GM13977 (cell line): ENCODE results near the gene UEVLD.

Experiments used
- DNase-seq: peaks from one replicate; pipeline ENCODE4 v3.0.0; 2012; ENCODE audit warnings: low spot score
- in situ Hi-C: fragments of 300-500 bp; cut with MboI; formaldehyde crosslinking; loops from one replicate; pipeline ENCODE4 v1.12.0; 2022; ENCODE audit warnings: low sequenced_read_pairs, low pct_unique_long_range_greater_than_20kb, mixed read lengths, inconsistent platforms; ENCODE audit not compliant: unreplicated experiment
- TF ChIP-seq, protein P1 (sequence below): IDR thresholded peaks from 2 replicates; pipeline ENCODE4 v1.5.1; 2012; ENCODE audit warnings: mild to moderate bottlenecking, control low read depth; ENCODE audit not compliant: insufficient read depth; ENCODE audit errors: extremely low read depth, missing control alignments

Gene UEVLD

DNA sequence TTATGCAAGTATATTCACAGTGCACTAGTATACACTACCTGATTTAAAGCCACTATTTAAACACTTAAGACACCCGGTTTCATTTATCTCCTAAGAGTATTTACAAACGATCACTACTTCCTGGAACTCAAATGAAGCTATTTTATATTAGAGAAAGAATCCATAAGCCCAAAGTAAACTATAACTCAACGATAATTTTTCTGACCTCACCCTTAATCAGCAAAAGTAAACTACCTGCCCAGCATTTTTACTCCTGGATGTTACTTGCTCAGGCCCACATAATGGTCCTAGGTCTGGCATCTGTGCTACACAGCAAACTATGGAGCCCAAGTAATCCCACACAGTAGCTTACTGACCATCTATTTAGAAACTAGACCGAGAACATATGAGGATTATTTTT lies 95.2 kb downstream of the UEVLD start:
- TF ChIP-seq, protein P1, sequence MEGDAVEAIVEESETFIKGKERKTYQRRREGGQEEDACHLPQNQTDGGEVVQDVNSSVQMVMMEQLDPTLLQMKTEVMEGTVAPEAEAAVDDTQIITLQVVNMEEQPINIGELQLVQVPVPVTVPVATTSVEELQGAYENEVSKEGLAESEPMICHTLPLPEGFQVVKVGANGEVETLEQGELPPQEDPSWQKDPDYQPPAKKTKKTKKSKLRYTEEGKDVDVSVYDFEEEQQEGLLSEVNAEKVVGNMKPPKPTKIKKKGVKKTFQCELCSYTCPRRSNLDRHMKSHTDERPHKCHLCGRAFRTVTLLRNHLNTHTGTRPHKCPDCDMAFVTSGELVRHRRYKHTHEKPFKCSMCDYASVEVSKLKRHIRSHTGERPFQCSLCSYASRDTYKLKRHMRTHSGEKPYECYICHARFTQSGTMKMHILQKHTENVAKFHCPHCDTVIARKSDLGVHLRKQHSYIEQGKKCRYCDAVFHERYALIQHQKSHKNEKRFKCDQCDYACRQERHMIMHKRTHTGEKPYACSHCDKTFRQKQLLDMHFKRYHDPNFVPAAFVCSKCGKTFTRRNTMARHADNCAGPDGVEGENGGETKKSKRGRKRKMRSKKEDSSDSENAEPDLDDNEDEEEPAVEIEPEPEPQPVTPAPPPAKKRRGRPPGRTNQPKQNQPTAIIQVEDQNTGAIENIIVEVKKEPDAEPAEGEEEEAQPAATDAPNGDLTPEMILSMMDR = no peak
- in situ Hi-C loops = no loop called here
- no peak for DNase-seq

DNA sequence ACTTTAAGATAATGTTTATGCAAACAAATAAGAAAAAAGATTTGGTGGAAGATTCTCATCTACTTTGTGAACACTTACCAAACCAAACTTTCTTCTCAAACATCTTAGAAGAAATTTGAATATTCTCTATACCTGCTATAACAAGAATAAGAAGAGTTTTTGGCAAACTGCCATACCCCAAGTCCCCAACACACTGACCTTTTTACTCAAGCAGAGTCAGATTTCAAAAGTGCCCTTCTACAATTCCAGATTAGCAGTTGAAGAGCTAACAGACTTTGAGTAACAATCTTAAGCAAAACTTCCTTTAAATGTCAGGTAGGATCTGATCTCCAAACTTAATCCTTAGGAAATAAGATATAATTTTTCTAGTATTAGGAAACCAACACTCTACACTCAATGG lies 95.6 kb downstream of the UEVLD start:
- TF ChIP-seq, protein P1 = no peak
- no peak for DNase-seq
- in situ Hi-C loops = no loop called here

DNA sequence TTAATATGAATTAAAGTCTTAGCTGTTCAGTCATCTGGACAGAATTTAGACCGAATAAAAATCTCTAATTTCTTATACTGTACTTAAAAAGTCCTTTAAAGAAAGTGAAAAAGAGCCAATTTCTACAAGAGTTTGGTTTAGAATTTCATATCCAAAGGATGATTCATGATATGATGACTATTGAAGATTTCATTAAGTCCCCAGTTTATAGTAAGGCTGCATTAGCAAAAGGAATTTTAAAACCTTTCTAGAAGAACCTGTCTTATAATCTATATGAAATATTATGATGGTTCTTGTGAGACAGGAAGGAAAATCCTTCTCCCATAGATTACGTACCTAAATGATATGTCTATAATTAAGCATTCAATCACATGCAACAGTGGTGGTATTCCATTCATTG lies 96.6 kb downstream of the UEVLD start:
- no peak for DNase-seq
- TF ChIP-seq, protein P1 = no peak
- in situ Hi-C loops = no loop called here

DNA sequence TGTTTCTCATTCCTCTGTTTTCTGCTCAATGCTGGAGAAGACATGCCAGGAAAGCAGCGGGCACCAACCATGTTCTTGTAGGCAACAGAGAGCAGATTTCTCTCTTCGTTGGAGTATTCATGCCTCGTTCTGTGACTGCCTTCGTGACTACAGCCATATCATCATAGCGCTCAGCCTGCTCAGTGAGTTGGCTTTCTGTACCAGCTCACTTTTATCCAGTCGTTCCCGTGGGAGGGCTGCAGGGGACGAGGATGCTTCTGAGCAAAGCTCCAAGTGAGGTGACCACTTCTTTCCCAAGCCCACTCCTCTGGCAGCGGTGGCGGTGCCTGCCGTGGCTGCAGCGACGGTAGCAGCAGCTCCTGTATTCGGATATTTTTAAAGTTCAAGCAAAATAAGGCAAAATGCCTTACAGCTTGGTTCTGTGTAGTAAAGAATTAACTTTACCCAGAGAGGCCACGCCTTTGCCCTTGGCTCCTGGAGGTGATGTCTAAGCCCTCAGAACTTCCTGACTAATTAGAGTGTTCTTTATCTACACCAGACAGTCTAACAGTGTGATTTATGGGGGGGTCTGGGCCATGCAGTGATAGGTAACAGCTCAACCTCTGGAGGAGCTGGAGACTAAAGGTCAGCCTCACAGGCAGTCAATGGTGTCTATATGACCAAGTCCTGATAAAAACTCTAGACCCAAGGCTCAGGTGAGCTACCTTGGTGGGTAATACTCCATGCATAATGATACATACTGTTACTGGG lies 97.6 kb downstream of the UEVLD start:
- in situ Hi-C loops = no loop called here
- no peak for DNase-seq
- TF ChIP-seq, protein P1 = no peak

- DNase-seq = no peak
- in situ Hi-C loops = no loop called here
- TF ChIP-seq, protein P1 = no peak
Observed at GRCh38 chr11:18490319-18490718, 98.2 kb downstream of the UEVLD start.

GRCh38 chr11:18485913-18486528 lies 102.5 kb downstream of the UEVLD start:
- in situ Hi-C loops = no loop called here
- TF ChIP-seq, protein P1 = no peak
- peak; percentile 47 for DNase-seq
